Bronchial epithelial cell (primary cell): Measurements from ENCODE around the gene PRF1. TPM values are rescaled to one million over a fixed set of nuclear protein-coding genes. Genes with fewer than 3 reads are reported as not detected.
"Not testable (repeated sequence)": the region's sequence is repeated elsewhere in the genome, so short reads cannot be mapped to it uniquely, and the experiment has no call there.

ENCODE experiments used
- DNase-seq: peaks from one replicate; pipeline ENCODE4 v3.0.0-alpha.2; 2010; ENCODE audit warnings: low read depth
- FAIRE-seq: peaks from 2 replicates; lab custom pipeline; 2011; peaks lifted over from hg19 to GRCh38; lab: Jason Lieb, UNC
- H3K27me3 ChIP-seq: 2 replicates; pipeline ENCODE4 v1.5.1; 2011; ENCODE audit warnings: low read length; ENCODE audit not compliant: control insufficient read depth, insufficient read depth
- H3K36me3 ChIP-seq: 2 replicates; pipeline ENCODE4 v1.5.1; 2011; ENCODE audit warnings: low read length; ENCODE audit not compliant: control insufficient read depth, insufficient read depth
- H3K4me3 ChIP-seq: 2 replicates; pipeline ENCODE4 v1.5.1; 2011; ENCODE audit warnings: mild to moderate bottlenecking, low read depth, low read length, control low read depth
- total RNA-seq: library from RNA; depleted of rRNA; stranded (reverse); fragments of >200 nt; gene quantifications from 2 replicates; pipeline ENCODE4 v1.2.1, GENCODE V29; 2014
- TF ChIP-seq, protein P1 (sequence below): IDR thresholded peaks from 2 replicates; pipeline ENCODE4 v1.5.1; 2011; ENCODE audit warnings: mild to moderate bottlenecking, moderate library complexity, low read length, control low read depth, inconsistent platforms; ENCODE audit not compliant: insufficient read depth, severe bottlenecking

The PRF1 gene
- total RNA-seq, 1 donor from 2014 or later = not detected

DNA sequence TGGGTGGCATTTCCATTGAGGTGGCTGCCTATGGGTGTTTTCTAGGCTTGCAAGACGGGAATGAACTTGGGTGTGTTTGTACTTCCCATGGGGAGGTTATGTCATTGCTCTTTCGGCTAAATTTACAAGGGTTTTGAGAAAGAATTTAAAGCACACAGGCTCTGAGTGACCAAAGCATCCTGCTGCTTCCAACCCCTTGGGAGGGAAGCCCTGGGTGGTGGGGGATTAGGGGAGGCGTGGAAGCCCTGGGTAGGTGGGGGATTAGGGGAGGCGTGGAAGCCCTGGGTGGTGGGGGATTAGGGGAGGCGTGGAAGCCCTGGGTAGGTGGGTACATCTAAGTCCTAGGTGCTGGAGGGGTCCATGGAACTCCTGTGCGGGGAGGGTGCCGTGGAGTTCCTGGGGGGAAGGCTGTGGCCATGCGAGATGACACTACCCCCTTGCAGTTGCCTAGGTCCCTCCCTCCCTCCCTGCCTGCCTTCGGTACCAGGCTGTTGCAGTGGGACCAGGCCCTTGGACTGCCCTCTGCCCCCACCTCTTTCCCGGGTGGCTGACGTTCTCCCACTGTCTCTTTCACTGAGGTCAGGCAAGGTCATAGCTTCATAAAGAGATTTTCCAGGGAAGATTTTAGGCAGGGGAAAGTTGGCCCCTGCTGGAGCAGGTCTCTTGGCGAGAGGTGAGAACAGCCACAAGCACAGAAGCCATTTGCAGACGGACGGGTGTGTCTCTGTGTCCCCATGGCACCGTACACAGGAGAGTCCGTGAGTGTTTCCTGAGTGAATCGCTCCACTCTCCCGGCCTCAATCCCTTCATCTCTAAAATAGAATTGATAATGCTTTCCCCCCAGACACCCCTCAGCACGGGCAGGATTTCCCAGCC lies 19.5 kb downstream of the PRF1 start:
- DNase-seq (no peak), FAIRE-seq (no peak)
- H3K27me3 ChIP-seq = peaks cover 10% of the 10 kb centered on the region
- no peak overlapping the region for H3K4me3 ChIP-seq
- H3K36me3 ChIP-seq = no peaks in the 10 kb centered on the region
- TF ChIP-seq, protein P1, sequence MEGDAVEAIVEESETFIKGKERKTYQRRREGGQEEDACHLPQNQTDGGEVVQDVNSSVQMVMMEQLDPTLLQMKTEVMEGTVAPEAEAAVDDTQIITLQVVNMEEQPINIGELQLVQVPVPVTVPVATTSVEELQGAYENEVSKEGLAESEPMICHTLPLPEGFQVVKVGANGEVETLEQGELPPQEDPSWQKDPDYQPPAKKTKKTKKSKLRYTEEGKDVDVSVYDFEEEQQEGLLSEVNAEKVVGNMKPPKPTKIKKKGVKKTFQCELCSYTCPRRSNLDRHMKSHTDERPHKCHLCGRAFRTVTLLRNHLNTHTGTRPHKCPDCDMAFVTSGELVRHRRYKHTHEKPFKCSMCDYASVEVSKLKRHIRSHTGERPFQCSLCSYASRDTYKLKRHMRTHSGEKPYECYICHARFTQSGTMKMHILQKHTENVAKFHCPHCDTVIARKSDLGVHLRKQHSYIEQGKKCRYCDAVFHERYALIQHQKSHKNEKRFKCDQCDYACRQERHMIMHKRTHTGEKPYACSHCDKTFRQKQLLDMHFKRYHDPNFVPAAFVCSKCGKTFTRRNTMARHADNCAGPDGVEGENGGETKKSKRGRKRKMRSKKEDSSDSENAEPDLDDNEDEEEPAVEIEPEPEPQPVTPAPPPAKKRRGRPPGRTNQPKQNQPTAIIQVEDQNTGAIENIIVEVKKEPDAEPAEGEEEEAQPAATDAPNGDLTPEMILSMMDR = no peak

DNA sequence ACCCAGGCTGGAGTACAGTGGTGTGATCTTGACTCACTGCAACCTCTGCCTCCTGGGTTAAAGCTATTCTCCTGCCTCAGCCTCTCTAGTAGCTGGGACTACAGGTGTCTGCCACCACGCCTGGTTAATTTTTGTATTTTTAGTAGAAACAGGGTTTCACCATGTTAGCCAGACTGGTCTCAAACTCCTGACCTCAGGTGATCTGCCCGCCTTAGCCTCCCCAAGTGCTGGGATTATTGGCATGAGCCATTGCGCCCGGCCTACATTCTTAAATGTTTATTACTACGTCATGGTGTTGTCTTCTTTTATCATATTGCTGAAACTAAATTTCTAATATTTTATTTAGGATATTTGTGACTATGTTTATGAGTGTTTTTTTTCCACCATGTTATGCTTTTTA lies 21.4 kb downstream of the PRF1 start:
- not testable (repeated sequence) for DNase-seq, FAIRE-seq, H3K27me3 ChIP-seq, H3K36me3 ChIP-seq, H3K4me3 ChIP-seq

DNA sequence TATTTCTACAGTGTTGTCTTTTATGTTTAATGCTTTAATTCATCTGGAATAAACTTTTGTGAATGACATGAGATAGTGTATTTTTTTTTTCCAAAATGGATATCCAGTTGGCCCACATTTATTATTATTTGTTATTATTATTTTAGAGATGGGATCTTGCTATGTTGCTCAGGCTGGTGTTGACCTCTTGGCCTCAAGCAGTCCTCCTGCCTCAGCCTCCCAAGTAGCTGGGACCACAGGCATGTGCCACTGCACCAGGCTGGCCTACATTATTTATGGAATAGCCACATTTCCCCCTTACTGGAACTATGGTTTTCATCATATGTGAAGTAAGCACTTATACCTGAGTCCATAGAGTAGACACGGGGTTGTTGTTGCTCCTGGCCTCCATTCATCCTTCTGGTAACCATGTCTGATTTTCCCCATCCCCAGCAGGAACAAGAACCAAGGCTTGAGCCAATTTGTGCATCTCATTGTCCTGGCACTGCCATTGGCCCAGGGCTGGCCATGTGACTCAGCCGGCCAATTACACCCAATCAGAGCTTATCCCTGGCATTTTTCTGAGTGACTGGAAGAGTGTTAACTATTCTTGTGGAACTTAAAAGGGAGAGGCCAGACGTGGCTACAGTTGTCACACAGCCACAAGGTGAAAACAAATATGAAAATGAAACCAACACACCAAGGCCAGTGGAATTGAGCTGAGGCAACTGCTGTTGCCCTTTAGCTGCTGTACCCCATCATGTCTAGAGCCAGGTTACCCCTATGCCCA lies 23.1 kb downstream of the PRF1 start:
- no peak for DNase-seq
- H3K27me3 ChIP-seq = peaks cover 2% of the 10 kb centered on the region
- peak; percentile 83 for FAIRE-seq
- H3K36me3 ChIP-seq = no peaks in the 10 kb centered on the region
- no peak overlapping the region for H3K4me3 ChIP-seq
- TF ChIP-seq, protein P1 = no peak

DNA sequence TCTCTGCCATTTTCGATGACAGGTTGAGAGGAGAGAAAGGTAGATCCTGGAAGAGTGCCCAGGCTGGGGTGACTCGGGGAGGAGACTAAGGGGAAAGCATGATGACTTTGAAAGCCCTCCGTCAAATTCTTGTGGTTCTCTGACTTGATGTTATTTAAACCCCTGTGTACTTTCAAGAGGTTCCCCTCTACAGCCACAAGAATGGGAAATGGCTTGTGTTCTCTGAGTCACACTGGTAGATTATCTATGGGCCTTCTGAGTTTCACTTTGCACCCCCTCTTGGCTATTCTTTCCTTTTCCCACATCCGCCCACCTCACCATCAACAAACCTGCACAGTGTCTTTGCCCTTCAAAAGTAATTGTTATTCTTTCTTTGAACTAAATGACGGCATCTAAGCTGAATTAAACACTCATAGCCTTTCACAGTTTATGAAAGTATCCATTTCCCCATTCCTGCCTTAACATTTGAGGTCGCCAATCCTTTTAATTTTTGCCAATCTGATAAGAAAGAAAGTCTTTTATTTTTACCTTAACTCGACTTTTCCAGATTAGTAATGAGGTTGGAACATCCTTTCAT lies 24.1 kb downstream of the PRF1 start:
- H3K36me3 ChIP-seq = no peaks in the 10 kb centered on the region
- H3K4me3 ChIP-seq = no peak overlapping the region
- TF ChIP-seq, protein P1 = no peak
- peaks cover 2% of the 10 kb centered on the region for H3K27me3 ChIP-seq
- FAIRE-seq (no peak), DNase-seq (peak; percentile 97)

DNA sequence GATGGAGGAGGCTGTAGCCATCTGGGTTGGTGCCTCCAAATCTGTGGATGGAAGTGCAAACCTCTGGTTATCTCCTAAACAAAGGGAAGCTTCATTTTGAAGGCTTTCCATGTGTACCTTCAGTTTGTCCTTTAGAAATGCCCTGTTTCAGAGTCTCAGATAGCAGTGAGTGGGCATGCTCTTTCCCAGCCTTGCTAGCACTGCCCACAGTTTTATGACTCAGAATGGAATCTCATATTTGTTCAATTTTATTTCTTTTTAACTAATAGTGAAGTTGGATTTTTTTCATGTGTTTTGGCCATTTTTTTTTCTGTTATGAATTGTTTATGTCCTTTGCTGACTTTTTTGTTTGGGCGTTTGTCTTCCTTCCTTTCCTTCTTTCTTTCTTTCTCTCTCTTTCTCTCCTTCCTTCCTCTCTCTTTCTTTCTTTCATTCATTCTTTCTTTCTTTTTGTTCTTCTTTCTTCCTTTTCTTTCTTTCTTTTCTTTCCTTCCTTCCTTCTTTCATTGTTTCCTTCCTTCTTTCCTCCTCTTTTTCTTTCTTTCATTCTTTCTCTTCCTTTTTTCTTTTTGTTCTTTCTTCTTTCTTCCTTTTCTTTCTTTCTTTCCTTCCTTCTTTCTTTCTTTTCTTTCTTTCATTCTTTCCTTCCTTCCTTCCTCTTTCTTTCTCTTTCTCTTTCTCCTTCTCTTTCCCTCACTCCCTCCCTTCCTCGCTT lies 25.6 kb downstream of the PRF1 start:
- TF ChIP-seq, protein P1 = no peak
- DNase-seq = peak; percentile 52
- Histone ChIP-seq H3K27me3 (no peaks in the 10 kb centered on the region), H3K4me3 (no peak overlapping the region), H3K36me3 (no peaks in the 10 kb centered on the region)
- FAIRE-seq = no peak
